H1 (cell line): ENCODE data around the gene LIPC. TPM values are rescaled to one million over a fixed set of nuclear protein-coding genes. Genes with fewer than 3 reads are reported as not detected.

Experiments used
- polyA plus RNA-seq, 7 experiments: library from polyadenylated mRNA; depleted of rRNA in 3 of 7; stranded (reverse) in 5 of 7; unstranded in 2 of 7; fragments of >200 nt in 5 of 7; fragments of 200-250 nt in 2 of 7; gene quantifications; 1 replicate in 5 of 7; 2 replicates in 1 of 7; 4 replicates in 1 of 7; pipeline versions ENCODE4 v1.2.1 to v1.2.3, GENCODE V29; 2011 to 2013; ENCODE audit warnings: missing spikeins in 2 of 7, mixed read lengths in 2 of 7
- small RNA-seq: library from polyadenylated mRNA; stranded (forward); fragments of <200 nt; extraction: miRNeasy Mini kit (QIAGEN cat#:217004); gene quantifications from one replicate; pipeline ENCODE3, GENCODE V24; 2013; ENCODE audit not compliant: insufficient read depth
- total RNA-seq: library from RNA; stranded (reverse); fragmentation: NEBNext Ultra II Directional; extraction: Animal tissue kit (Norgen Biotek cat#: 25700); gene quantifications from 2 replicates; pipeline ENCODE4 v1.2.1, GENCODE V29; 2021

LIPC gene
- total and polyA plus RNA-seq, 2 of the 8 experiments (the other 6 are each of a cell fraction or from before 2014, with no cell fraction given) = not detected

Small RNA genes within 50 kb of the gene (small RNA-seq; reads per million reads assigned to genes)
- gene AC084781.2 = not detected
